NK-92 (cell line): Measurements from ENCODE around the gene SLC4A5.

ENCODE experiments used
- DNase-seq: peaks from one replicate; lab custom pipeline; 2025; ENCODE audit not compliant: unreplicated experiment; lab: John Stamatoyannopoulos, UW

The SLC4A5 gene

GRCh38 chr2:74314107-74314506 lies 29.1 kb downstream of the SLC4A5 start:
- no peak for DNase-seq

GRCh38 chr2:74313497-74313896 lies 29.7 kb downstream of the SLC4A5 start:
- DNase-seq, result no peak

- DNase-seq, result no peak
Measured at GRCh38 chr2:74312913-74313312, 30.3 kb downstream of the SLC4A5 start.

- no peak for DNase-seq
Measured at GRCh38 chr2:74307720-74308119, 35.5 kb downstream of the SLC4A5 start.

- no peak for DNase-seq
Measured at GRCh38 chr2:74304332-74305148, 38.7 kb downstream of the SLC4A5 start.

GRCh38 chr2:74302865-74303264 lies 40.4 kb downstream of the SLC4A5 start:
- DNase-seq, result no peak

GRCh38 chr2:74301262-74301661 lies 42.0 kb downstream of the SLC4A5 start:
- no peak for DNase-seq

GRCh38 chr2:74300506-74300905 lies 42.7 kb downstream of the SLC4A5 start:
- no peak for DNase-seq

- DNase-seq, result no peak
Measured at GRCh38 chr2:74297950-74298349, 45.3 kb downstream of the SLC4A5 start.

GRCh38 chr2:74297391-74297790 lies 45.8 kb downstream of the SLC4A5 start:
- DNase-seq, result no peak

GRCh38 chr2:74293191-74293991 lies 49.8 kb downstream of the SLC4A5 start:
- DNase-seq, result no peak

- DNase-seq, result no peak
Measured at GRCh38 chr2:74292751-74293150, 50.5 kb downstream of the SLC4A5 start.

GRCh38 chr2:74291886-74292621 lies 51.2 kb downstream of the SLC4A5 start:
- no peak for DNase-seq

GRCh38 chr2:74291218-74291544 lies 52.0 kb downstream of the SLC4A5 start:
- DNase-seq, result no peak

- no peak for DNase-seq
Measured at GRCh38 chr2:74290466-74291217, 52.6 kb downstream of the SLC4A5 start.

- no peak for DNase-seq
Measured at GRCh38 chr2:74290066-74290465, 53.1 kb downstream of the SLC4A5 start.

- no peak for DNase-seq
Measured at GRCh38 chr2:74286725-74287124, 56.5 kb downstream of the SLC4A5 start.

- DNase-seq, result no peak
Measured at GRCh38 chr2:74281141-74281975, 61.9 kb downstream of the SLC4A5 start.

GRCh38 chr2:74278694-74279093 lies 64.5 kb downstream of the SLC4A5 start:
- DNase-seq, result no peak

- DNase-seq, result no peak
Measured at GRCh38 chr2:74278176-74278575, 65.0 kb downstream of the SLC4A5 start.
